Suprapubic skin (tissue), 3 donors: Measurements from ENCODE around the gene PLA2G4B.

Experiments
- CTCF ChIP-seq, 2 donors: fragments of 200-600 bp in 1 of 2; fragments of 450-650 bp in 1 of 2; sonication (generic) in 1 of 2; IDR thresholded peaks; one replicate each; pipeline ENCODE4 v1.5.1; 2016 to 2019; ENCODE audit warnings: antibody characterized with exemption in 2 of 2, mild to moderate bottlenecking in 1 of 2, moderate library complexity in 1 of 2
- POLR2AphosphoS5 ChIP-seq, 3 donors: sonication (generic); formaldehyde crosslinking; IDR thresholded peaks; one replicate each; pipeline ENCODE4 v1.6.1; 2017; ENCODE audit warnings: antibody characterized with exemption in 3 of 3

- TF ChIP-seq CTCF (IDR thresholded peaks at IDR 0.05) = no peak
- TF ChIP-seq POLR2AphosphoS5 (IDR thresholded peaks at IDR 0.05) = no peak
Measured at GRCh38 chr15:41856716-41857115, 18.1 kb downstream of the PLA2G4B start.
